GM19395 (cell line): Measurements from ENCODE around the gene MPPED1.

Experiments used
- ATAC-seq: cut with Tn5 transposase; IDR thresholded peaks from one replicate; pipeline ENCODE4 v1.9.1; 2021; ENCODE audit warnings: mild to moderate bottlenecking, moderate library complexity; ENCODE audit not compliant: unreplicated experiment

The MPPED1 gene

GRCh38 chr22:43514476-43515157 is 102.8 kb downstream of the MPPED1 start:
- no peak for ATAC-seq

DNA sequence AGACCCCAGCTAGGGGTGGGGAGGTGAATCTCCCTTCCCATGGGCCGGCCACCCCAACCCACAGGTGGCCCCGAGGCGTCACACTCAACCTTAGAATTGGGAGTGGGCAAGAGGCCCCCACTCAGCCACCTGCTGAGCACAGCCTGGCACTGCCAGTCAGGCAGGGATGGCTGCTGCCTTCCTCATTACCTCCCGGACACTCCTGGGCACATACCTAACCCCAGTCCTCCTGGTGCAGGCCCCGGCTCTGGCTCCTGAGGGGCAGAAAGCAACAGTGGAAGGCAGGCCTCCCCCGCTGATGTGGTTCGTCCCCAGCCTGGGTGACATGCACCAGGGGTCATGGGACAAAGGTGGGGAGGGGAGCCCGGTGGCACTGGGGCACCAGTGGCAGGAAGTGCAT is 103.6 kb downstream of the MPPED1 start:
- no peak for ATAC-seq

- ATAC-seq, result no peak
Observed at GRCh38 chr22:43515902-43516301, 104.1 kb downstream of the MPPED1 start.

- no peak for ATAC-seq
Observed at GRCh38 chr22:43516386-43516785, 104.6 kb downstream of the MPPED1 start.

DNA sequence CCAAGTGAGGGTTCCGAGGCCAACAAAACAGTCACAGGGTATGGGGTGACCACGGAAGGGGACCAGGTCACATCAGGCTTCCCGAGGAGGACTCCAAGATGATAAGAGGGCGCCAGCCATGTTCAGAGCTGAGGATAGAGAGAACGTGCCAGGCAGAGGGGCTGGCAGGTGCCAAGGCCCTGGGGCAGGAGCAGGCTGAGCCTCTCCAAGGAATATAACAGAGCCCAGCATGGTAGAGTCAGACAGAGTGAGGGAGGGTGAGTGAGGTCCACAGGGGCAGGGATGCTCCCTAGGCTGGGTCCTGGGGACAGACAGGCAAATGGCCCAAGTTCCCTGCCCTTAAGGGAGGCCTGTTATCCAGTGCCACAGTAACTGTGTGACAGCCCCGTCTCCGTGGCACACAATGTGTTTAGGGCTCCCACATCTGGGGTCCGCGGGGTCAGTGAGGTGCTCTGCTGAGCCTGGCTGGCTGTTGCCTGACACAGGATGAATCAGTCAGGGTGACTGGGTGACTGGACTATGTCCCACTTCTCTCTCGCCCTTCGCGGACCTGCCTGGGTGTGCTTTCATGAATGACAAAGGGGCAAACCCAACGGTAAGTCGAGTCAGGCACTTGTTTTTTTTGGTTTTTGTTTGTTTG is 105.3 kb downstream of the MPPED1 start:
- ATAC-seq, result no peak

DNA sequence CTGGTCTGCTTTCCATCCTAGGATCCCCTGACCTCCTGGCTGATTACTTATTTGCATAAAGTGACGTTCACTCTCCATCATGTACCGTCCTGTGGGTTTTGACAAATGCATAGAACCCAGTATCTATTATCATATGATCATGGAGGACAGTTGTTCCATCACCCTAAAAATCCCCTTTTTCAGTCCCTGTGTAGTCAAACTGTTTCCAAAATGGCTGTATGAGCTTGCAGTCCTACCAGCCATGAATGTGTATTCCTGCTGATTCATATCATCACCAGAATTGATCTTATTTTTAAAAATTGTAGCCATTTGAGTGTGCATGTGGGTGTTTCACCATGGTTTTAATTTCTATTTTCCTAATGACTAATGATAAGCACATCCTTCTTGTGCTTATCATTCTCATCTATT is 108.8 kb downstream of the MPPED1 start:
- ATAC-seq, result no peak

- ATAC-seq, result no peak
Observed at GRCh38 chr22:43521716-43522115, 109.9 kb downstream of the MPPED1 start.

DNA sequence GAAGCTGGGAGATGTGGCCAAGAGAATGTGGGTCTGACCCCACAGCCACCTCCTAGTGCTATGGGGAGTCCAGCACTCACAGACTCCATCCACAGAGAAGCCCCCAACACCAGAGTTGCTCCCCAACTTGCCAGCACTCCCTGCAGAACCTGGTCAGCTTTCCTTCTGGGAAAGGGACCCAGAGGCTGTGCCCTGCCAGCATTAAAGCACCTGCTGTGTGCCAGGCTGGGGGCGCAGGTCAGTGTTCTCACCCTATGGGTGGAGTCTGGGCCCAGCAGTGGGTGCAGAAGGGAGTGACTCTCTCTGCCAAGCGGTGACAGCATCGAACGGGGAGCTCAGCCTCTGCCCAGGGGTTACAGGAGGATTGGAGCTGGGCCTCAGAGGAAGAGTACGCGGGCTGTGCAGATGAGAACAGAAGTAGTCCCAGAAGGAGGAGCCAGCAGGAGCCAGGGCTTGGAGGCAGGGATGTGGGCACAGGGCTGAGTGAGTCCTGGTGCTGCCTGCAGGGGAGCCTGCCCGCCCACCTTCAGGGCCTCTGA is 114.4 kb downstream of the MPPED1 start:
- ATAC-seq, result no peak

DNA sequence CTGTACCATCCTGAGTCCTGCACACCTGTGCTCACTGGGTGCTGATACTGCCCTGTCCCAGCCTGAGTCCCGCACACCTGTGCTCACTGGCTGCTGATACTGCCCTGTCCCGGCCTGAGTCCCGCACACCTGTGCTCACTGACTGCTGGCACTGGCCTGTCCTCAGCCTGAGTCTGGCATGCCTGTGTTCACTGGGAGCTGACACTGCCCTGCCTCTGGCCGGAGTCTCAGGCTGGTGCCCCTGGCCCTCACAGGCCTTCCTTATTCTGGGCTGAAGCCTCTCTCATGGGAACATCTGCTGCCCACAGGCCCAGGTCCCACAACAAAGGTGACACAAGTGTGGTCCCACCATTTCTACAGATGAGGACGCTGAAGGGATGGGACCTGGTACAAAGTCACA is 115.1 kb downstream of the MPPED1 start:
- ATAC-seq, result no peak

- no peak for ATAC-seq
Observed at GRCh38 chr22:43528601-43529360, 117.0 kb downstream of the MPPED1 start.

GRCh38 chr22:43529461-43529860 is 117.6 kb downstream of the MPPED1 start:
- ATAC-seq, result no peak

DNA sequence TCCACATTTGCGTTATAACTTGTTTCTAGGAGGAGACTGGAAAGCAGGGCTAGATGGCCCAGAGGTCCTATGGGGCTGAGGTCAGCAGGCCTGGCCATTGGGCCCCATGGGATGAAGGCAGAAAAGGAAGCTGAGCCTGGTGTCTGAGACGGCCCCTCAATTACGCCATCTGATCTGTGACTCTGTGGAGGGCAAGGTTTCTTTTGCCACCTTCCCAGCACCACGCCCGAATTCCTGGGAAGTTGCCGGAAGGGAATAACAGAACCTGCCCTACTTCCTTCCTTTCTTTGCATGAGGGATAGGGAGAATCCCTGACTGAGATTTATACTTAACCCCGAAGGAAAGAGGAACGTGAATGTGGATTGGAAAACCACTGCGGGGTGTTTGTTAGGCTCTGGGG is 118.1 kb downstream of the MPPED1 start:
- no peak for ATAC-seq

DNA sequence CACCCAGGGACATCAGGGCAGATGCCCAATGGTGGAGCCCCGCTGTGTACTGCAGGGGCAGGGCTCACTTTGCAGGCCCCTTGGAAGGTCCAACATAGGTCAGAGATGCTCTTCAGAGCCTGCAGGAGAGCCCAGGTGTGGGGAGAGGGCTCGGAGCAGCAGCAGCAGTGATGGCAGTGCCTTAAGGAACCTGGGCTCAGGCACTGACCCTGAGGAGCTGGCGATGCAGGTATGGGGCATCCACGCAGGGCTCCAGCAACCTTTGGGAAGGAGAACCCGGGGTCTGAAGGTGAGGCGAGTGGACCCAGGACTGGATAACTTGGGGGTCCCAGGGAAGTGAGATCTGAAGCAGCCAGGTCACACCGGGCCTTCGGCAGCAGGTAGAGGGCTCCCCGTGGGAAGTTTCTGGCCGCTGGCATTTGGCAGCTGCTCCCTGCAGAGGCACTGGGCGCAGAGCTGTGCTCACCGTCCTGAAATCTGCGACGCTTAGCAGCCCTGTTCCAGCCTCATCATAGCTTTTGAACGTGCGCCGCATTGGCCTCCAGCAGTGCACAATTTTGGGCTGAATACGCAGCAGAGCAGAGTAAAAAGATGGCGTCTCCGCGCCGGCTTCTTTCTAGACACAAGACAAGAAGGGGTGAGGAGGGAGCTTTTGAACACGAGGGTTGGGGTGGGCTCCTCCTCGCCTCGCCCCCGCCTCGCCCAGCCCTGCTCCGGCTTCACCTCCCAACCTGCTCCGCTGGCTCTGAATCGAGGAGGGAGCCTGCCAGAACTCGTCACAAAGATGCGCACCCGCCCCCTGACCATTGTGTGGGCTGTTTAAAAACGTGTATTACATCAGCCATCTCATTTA is 118.8 kb downstream of the MPPED1 start:
- ATAC-seq, result no peak

DNA sequence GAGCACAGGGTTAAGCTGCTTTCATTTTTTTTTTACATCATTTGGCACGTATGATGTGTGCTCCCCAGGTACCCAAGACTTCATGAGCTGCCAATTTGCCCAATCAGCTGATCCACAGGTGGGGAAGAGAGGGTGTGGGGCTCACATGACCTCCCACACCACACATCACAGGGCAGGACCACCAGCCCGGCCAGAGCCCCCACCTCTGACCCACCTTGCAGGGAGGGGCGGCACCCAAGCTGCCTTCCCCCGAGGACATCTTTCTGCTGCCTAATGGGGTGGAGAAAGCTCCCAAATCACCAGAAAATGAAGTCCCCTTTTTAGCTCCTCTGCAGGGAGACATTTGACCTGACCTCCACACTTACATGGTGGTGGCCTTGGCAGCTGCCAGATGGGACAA is 119.8 kb downstream of the MPPED1 start:
- no peak for ATAC-seq

- no peak for ATAC-seq
Observed at GRCh38 chr22:43532301-43533155, 120.7 kb downstream of the MPPED1 start.

DNA sequence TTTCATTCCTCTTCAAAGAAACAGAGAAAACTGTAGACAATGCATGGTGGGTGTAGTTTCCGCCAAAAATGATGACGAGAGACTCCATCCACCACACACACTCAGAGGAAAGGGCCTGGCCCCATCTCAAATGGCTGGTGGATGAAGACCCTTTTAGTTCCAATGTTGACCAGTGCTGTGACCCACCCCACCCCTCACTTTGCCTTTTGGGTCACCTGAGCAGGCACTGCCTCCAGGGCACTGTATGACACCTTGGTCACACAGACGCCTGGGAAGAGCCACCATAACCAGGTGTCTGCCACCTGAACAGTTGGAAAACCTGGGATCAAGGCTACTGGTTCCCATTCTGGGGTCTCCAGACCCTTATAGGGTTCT is 121.3 kb downstream of the MPPED1 start:
- no peak for ATAC-seq

GRCh38 chr22:43533656-43534428 is 122.0 kb downstream of the MPPED1 start:
- no peak for ATAC-seq

DNA sequence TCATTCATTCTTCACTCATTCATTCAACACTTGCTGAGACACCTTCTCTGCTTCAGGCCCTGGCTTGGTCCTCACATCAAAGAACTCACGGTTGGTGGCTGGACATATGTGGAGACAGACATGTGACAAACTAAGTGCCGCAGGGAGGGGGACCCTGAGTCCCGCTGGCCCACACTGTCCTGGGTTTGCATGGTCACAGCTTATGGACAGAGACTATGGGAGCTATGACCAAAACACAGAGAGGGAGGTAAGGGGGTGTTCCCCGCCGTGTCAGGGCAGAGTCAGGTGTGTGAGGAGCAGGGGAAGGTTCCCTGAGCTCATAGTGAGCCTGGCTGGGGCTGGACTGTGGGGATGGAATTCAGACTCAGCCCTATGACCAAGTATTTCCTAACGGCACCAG is 123.1 kb downstream of the MPPED1 start:
- ATAC-seq, result no peak

DNA sequence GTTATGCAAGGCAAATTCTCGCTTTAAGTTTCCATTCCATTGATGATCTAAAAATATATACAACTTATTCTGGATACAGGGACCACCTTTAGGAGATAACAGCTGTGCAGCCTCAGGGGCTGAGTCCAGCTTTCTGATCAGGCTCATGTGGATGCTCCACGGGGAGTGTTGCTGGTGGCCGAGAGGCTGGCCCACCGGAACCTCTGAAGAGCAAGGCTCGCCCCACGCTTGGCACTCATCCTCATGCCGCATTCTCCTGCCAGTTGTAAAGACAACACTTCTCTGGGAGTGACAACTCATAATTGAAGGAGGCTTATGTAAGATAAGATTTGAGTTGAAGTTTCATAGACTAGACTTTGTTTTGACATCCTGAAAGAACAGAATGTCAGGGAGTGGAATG is 123.5 kb downstream of the MPPED1 start:
- ATAC-seq, result no peak
